Stimulated activated naive CD8-positive, alpha-beta T cell treated with anti-CD3 and anti-CD28 coated beads, Interleukin-15, Interleukin-2, amounts not matched to agents 100 ng/mL and 50 ng/mL, for 24 hours (primary cell): ENCODE results near the gene CDH13.

Experiments used
- H3K27ac Mint-ChIP-seq: one replicate; pipeline ENCODE4 v1.8.0; 2021; ENCODE audit warnings: mild to moderate bottlenecking, mixed read lengths
- H3K27me3 Mint-ChIP-seq: one replicate; pipeline ENCODE4 v1.8.0; 2021; ENCODE audit warnings: mixed read lengths
- H3K36me3 Mint-ChIP-seq: one replicate; pipeline ENCODE4 v1.8.0; 2021; ENCODE audit warnings: low read depth, mixed read lengths
- H3K4me1 Mint-ChIP-seq: one replicate; pipeline ENCODE4 v1.8.0; 2021; ENCODE audit warnings: low read depth, mixed read lengths
- H3K4me3 Mint-ChIP-seq: one replicate; pipeline ENCODE4 v1.8.0; 2021; ENCODE audit warnings: mild to moderate bottlenecking, mixed read lengths
- H3K9me3 Mint-ChIP-seq: one replicate; pipeline ENCODE4 v1.8.0; 2021; ENCODE audit warnings: mixed read lengths

Gene CDH13

GRCh38 chr16:83350481-83350880 is 723.7 kb downstream of the CDH13 start:
- no peak overlapping the region for H3K4me3 Mint-ChIP-seq
- no peak overlapping the region for H3K27ac Mint-ChIP-seq
- H3K4me1 Mint-ChIP-seq = no peaks in the 10 kb centered on the region
- no peaks in the 10 kb centered on the region for H3K27me3 Mint-ChIP-seq
- H3K36me3 Mint-ChIP-seq = no peaks in the 10 kb centered on the region
- H3K9me3 Mint-ChIP-seq = no peaks in the 10 kb centered on the region

GRCh38 chr16:83351846-83352245 is 725.1 kb downstream of the CDH13 start:
- no peak overlapping the region for H3K4me3 Mint-ChIP-seq
- H3K4me1 Mint-ChIP-seq = no peaks in the 10 kb centered on the region
- no peaks in the 10 kb centered on the region for H3K9me3 Mint-ChIP-seq
- H3K36me3 Mint-ChIP-seq = no peaks in the 10 kb centered on the region
- H3K27me3 Mint-ChIP-seq = no peaks in the 10 kb centered on the region
- no peak overlapping the region for H3K27ac Mint-ChIP-seq

- Mint-ChIP-seq H3K36me3 (no peaks in the 10 kb centered on the region), H3K9me3 (no peaks in the 10 kb centered on the region), H3K27me3 (no peaks in the 10 kb centered on the region), H3K4me3 (no peak overlapping the region), H3K4me1 (no peaks in the 10 kb centered on the region), H3K27ac (no peak overlapping the region)
These were observed 726.5 kb downstream of the CDH13 start for GRCh38 chr16:83353241-83353640.

GRCh38 chr16:83354015-83354414 is 727.2 kb downstream of the CDH13 start:
- no peaks in the 10 kb centered on the region for H3K36me3 Mint-ChIP-seq
- no peak overlapping the region for H3K27ac Mint-ChIP-seq
- H3K9me3 Mint-ChIP-seq = no peaks in the 10 kb centered on the region
- H3K27me3 Mint-ChIP-seq = no peaks in the 10 kb centered on the region
- no peak overlapping the region for H3K4me3 Mint-ChIP-seq
- no peaks in the 10 kb centered on the region for H3K4me1 Mint-ChIP-seq

- Mint-ChIP-seq H3K9me3 (no peaks in the 10 kb centered on the region), H3K27ac (no peak overlapping the region), H3K4me1 (no peaks in the 10 kb centered on the region), H3K27me3 (no peaks in the 10 kb centered on the region), H3K36me3 (no peaks in the 10 kb centered on the region), H3K4me3 (no peak overlapping the region)
These were observed 728.9 kb downstream of the CDH13 start for GRCh38 chr16:83355570-83356218.

- no peak overlapping the region for H3K4me3 Mint-ChIP-seq
- no peak overlapping the region for H3K27ac Mint-ChIP-seq
- no peaks in the 10 kb centered on the region for H3K4me1 Mint-ChIP-seq
- H3K9me3 Mint-ChIP-seq = no peaks in the 10 kb centered on the region
- no peaks in the 10 kb centered on the region for H3K36me3 Mint-ChIP-seq
- no peaks in the 10 kb centered on the region for H3K27me3 Mint-ChIP-seq
These were observed 729.5 kb downstream of the CDH13 start for GRCh38 chr16:83356266-83356665.

GRCh38 chr16:83356986-83357385 is 730.2 kb downstream of the CDH13 start:
- Mint-ChIP-seq H3K4me1 (no peaks in the 10 kb centered on the region), H3K36me3 (no peaks in the 10 kb centered on the region), H3K4me3 (no peak overlapping the region), H3K27ac (no peak overlapping the region), H3K27me3 (no peaks in the 10 kb centered on the region), H3K9me3 (no peaks in the 10 kb centered on the region)

GRCh38 chr16:83363521-83363920 is 736.8 kb downstream of the CDH13 start:
- no peaks in the 10 kb centered on the region for H3K4me1 Mint-ChIP-seq
- peaks cover 6% of the 10 kb centered on the region for H3K9me3 Mint-ChIP-seq
- H3K27me3 Mint-ChIP-seq = no peaks in the 10 kb centered on the region
- no peak overlapping the region for H3K4me3 Mint-ChIP-seq
- H3K27ac Mint-ChIP-seq = no peak overlapping the region
- no peaks in the 10 kb centered on the region for H3K36me3 Mint-ChIP-seq

GRCh38 chr16:83365166-83365565 is 738.4 kb downstream of the CDH13 start:
- H3K27ac Mint-ChIP-seq = no peak overlapping the region
- H3K4me3 Mint-ChIP-seq = no peak overlapping the region
- no peaks in the 10 kb centered on the region for H3K27me3 Mint-ChIP-seq
- no peaks in the 10 kb centered on the region for H3K4me1 Mint-ChIP-seq
- H3K9me3 Mint-ChIP-seq = peaks cover 10% of the 10 kb centered on the region
- H3K36me3 Mint-ChIP-seq = no peaks in the 10 kb centered on the region

GRCh38 chr16:83366228-83366627 is 739.5 kb downstream of the CDH13 start:
- peaks cover 10% of the 10 kb centered on the region for H3K9me3 Mint-ChIP-seq
- H3K4me3 Mint-ChIP-seq = no peak overlapping the region
- H3K27ac Mint-ChIP-seq = no peak overlapping the region
- no peaks in the 10 kb centered on the region for H3K27me3 Mint-ChIP-seq
- no peaks in the 10 kb centered on the region for H3K36me3 Mint-ChIP-seq
- H3K4me1 Mint-ChIP-seq = no peaks in the 10 kb centered on the region

- no peak overlapping the region for H3K4me3 Mint-ChIP-seq
- H3K36me3 Mint-ChIP-seq = no peaks in the 10 kb centered on the region
- H3K27ac Mint-ChIP-seq = no peak overlapping the region
- H3K9me3 Mint-ChIP-seq = no peaks in the 10 kb centered on the region
- H3K4me1 Mint-ChIP-seq = no peaks in the 10 kb centered on the region
- no peaks in the 10 kb centered on the region for H3K27me3 Mint-ChIP-seq
These were observed 748.2 kb downstream of the CDH13 start for GRCh38 chr16:83374979-83375378.

- no peaks in the 10 kb centered on the region for H3K27me3 Mint-ChIP-seq
- H3K9me3 Mint-ChIP-seq = peaks cover 13% of the 10 kb centered on the region
- no peak overlapping the region for H3K4me3 Mint-ChIP-seq
- H3K36me3 Mint-ChIP-seq = no peaks in the 10 kb centered on the region
- H3K27ac Mint-ChIP-seq = no peak overlapping the region
- no peaks in the 10 kb centered on the region for H3K4me1 Mint-ChIP-seq
These were observed 763.0 kb downstream of the CDH13 start for GRCh38 chr16:83389751-83390150.

GRCh38 chr16:83390759-83391158 is 764.0 kb downstream of the CDH13 start:
- Mint-ChIP-seq H3K36me3 (no peaks in the 10 kb centered on the region), H3K4me1 (no peaks in the 10 kb centered on the region), H3K27ac (no peak overlapping the region), H3K9me3 (peaks cover 8% of the 10 kb centered on the region), H3K4me3 (no peak overlapping the region), H3K27me3 (no peaks in the 10 kb centered on the region)

GRCh38 chr16:83392743-83393142 is 766.0 kb downstream of the CDH13 start:
- H3K4me3 Mint-ChIP-seq = no peak overlapping the region
- H3K27me3 Mint-ChIP-seq = no peaks in the 10 kb centered on the region
- no peaks in the 10 kb centered on the region for H3K4me1 Mint-ChIP-seq
- H3K36me3 Mint-ChIP-seq = no peaks in the 10 kb centered on the region
- peaks cover 8% of the 10 kb centered on the region for H3K9me3 Mint-ChIP-seq
- no peak overlapping the region for H3K27ac Mint-ChIP-seq

- no peaks in the 10 kb centered on the region for H3K36me3 Mint-ChIP-seq
These were observed 766.6 kb downstream of the CDH13 start for GRCh38 chr16:83393196-83393981.

More at GRCh38 chr16:83393196-83393981, 766.6 kb downstream of the CDH13 start:
- Mint-ChIP-seq H3K27ac (no peak overlapping the region), H3K4me3 (no peak overlapping the region), H3K27me3 (no peaks in the 10 kb centered on the region), H3K9me3 (peaks cover 8% of the 10 kb centered on the region), H3K4me1 (no peaks in the 10 kb centered on the region)
